ENCODE data around the gene RIPOR3. TPM values are rescaled to one million over a fixed set of nuclear protein-coding genes. Genes with fewer than 3 reads are reported as not detected.

Gene RIPOR3
- total RNA-seq, 1 experiment from 2014 or later: 0.46 TPM

GRCh38 chr20:50560867-50561266, 130.5 kb downstream of the RIPOR3 start:
- Mint-ChIP-seq H3K27ac (peak overlapping the region in 2 of 3 experiments; percentile 59 to 78; a peak in 3 of 7 replicates), H3K4me3 (no peak overlapping the region; a peak in 1 of 5 replicates), H3K36me3 (ENCODE audit: insufficient read depth in 1 of 3, low read depth in 3 of 3) (peaks cover 4 to 13% (median 12%) of the 10 kb centered on the region in 3 experiments), H3K9me3 (no peaks in the 10 kb centered on the region), H3K27me3 (ENCODE audit: low read depth) (no peaks in the 10 kb centered on the region), H3K4me1 (peaks cover 3 to 11% of the 10 kb centered on the region in 2 experiments; a peak in 3 of 4 replicates)
- Histone ChIP-seq H3K18ac (ENCODE audit: insufficient read length, low read depth, low read length) (no peak overlapping the region), H3K23ac (ENCODE audit: insufficient read length, low read depth, low read length) (no peak overlapping the region), H3K14ac (ENCODE audit: insufficient read depth, low read length) (no peak overlapping the region), H3K9ac (ENCODE audit: extremely low read depth, insufficient read length, low read length) (no peak overlapping the region), H3K27me3 (ENCODE audit: insufficient read depth, low read length) (no peaks in the 10 kb centered on the region), H4K5ac (ENCODE audit: insufficient read length, low read depth, low read length) (no peak overlapping the region), H3T11ph (ENCODE audit: low read length) (no peak overlapping the region), H2BK15ac (ENCODE audit: low read depth, low read length) (no peak overlapping the region), H3K79me2 (ENCODE audit: insufficient read depth, low read length) (no peaks in the 10 kb centered on the region), H3K9me3 (ENCODE audit: control insufficient read depth, low read depth, low read length) (no peaks in the 10 kb centered on the region), H2BK120ac (ENCODE audit: low read depth, low read length, poor library complexity, severe bottlenecking) (no peak overlapping the region), H3K4me1 (ENCODE audit: insufficient read depth, low read length) (no peaks in the 10 kb centered on the region), H3K27ac (ENCODE audit: insufficient read length, low read depth, low read length) (no peak overlapping the region), H3K23me2 (ENCODE audit: insufficient read length, low read depth, low read length, poor library complexity, severe bottlenecking) (no peaks in the 10 kb centered on the region), H4K91ac (ENCODE audit: insufficient read length, low read depth, low read length) (no peak overlapping the region), H2AFZ (ENCODE audit: low read length) (no peak overlapping the region), H2BK12ac (ENCODE audit: insufficient read length, low read depth, low read length) (no peak overlapping the region), H3K4ac (ENCODE audit: low read depth, low read length) (no peak overlapping the region), H2AK5ac (ENCODE audit: insufficient read length, low read length) (no peak overlapping the region), H3K56ac (ENCODE audit: insufficient read length, low read depth, low read length) (no peak overlapping the region), H2BK20ac (ENCODE audit: low read depth, low read length, poor library complexity, severe bottlenecking) (no peak overlapping the region), H3K79me1 (ENCODE audit: insufficient read depth, low read depth, low read length, poor library complexity, severe bottlenecking) (no peaks in the 10 kb centered on the region), H3K4me2 (ENCODE audit: insufficient read depth, insufficient read length, low read length) (no peak overlapping the region), H4K8ac (replicated peaks; ENCODE audit: insufficient read length, low read depth, low read length) (no peak overlapping the region), H4K20me1 (ENCODE audit: control insufficient read depth, insufficient read depth, insufficient read length) (no peaks in the 10 kb centered on the region), H2BK5ac (ENCODE audit: insufficient read length, low read length) (no peak overlapping the region)
- TF ChIP-seq CTCF (conservative IDR thresholded peaks at IDR 0.05): no peak
- no CpG with 5 or more reads among the region's 5 CpGs for WGBS (ENCODE audit: extremely low coverage, insufficient read length, low lambda C conversion rate)
- DNase-seq: no peak
